ENCODE results near the gene PDZD7.
"Not testable (repeated sequence)": the region's sequence is repeated elsewhere in the genome, so short reads cannot be mapped to it uniquely, and the experiment has no call there.

Gene PDZD7

GRCh38 chr10:100986952-100987684, 43.8 kb downstream of the PDZD7 start, which contains the start of the genes MRPL43 and TWNK:
MRPL43 (minus strand) TSS chr10:100987497; CDS start chr10:100987443, 54 bp downstream.
TWNK (plus strand) TSS chr10:100987543; CDS start chr10:100988211, 668 bp downstream.
- DNase-seq = peak; percentile 24 to 92 (median 80)

GRCh38 chr10:100986623-100986951, 44.3 kb downstream of the PDZD7 start:
- no peak for DNase-seq

GRCh38 chr10:100985336-100985735, 45.6 kb downstream of the PDZD7 start:
- DNase-seq = no peak

GRCh38 chr10:100984672-100985177, 46.2 kb downstream of the PDZD7 start:
- no peak for DNase-seq

- DNase-seq = no peak
These were observed 46.9 kb downstream of the PDZD7 start for GRCh38 chr10:100983868-100984671.

- DNase-seq = no peak
These were observed 47.8 kb downstream of the PDZD7 start for GRCh38 chr10:100982916-100983830.

GRCh38 chr10:100981178-100981772, 49.7 kb downstream of the PDZD7 start:
- DNase-seq = no peak

- DNase-seq = no peak
These were observed 50.2 kb downstream of the PDZD7 start for GRCh38 chr10:100980711-100981110.

- no peak for DNase-seq
These were observed 50.6 kb downstream of the PDZD7 start for GRCh38 chr10:100980311-100980710.

GRCh38 chr10:100979791-100980272, 51.1 kb downstream of the PDZD7 start:
- no peak for DNase-seq

- no peak for DNase-seq
These were observed 52.1 kb downstream of the PDZD7 start for GRCh38 chr10:100978901-100979195.

GRCh38 chr10:100978121-100978900, 52.6 kb downstream of the PDZD7 start:
- DNase-seq = no peak

- no peak for DNase-seq
These were observed 53.5 kb downstream of the PDZD7 start for GRCh38 chr10:100977436-100977835.

- no peak for DNase-seq
These were observed 54.0 kb downstream of the PDZD7 start for GRCh38 chr10:100976906-100977305.

GRCh38 chr10:100975397-100975796, 55.5 kb downstream of the PDZD7 start:
- not testable (repeated sequence) for DNase-seq

GRCh38 chr10:100972904-100973535, 57.9 kb downstream of the PDZD7 start:
- DNase-seq = no peak

GRCh38 chr10:100972115-100972903, 58.6 kb downstream of the PDZD7 start:
- DNase-seq = no peak

GRCh38 chr10:100970914-100971811, 59.8 kb downstream of the PDZD7 start:
- DNase-seq = no peak
